ENCODE measurements around the gene AK4. TPM values are rescaled to one million over a fixed set of nuclear protein-coding genes. Genes with fewer than 3 reads are reported as not detected.
A peak's percentile ranks its signal among the peaks of the same experiment; 100 is the strongest.
"Not testable (repeated sequence)": the region's sequence is repeated elsewhere in the genome, so short reads cannot be mapped to it uniquely, and the experiment has no call there.

AK4 gene
- 1 to 10 TPM in 5 of 6 donors, under 1 TPM in 1; 0.94 to 5.8 (median 2.4) TPM for total RNA-seq
- under 1 TPM; 0.68 to 0.70 TPM for polyA plus RNA-seq

GRCh38 chr1:65148178-65148547 lies at the start of gene AK4:
Gene AK4 (plus strand): TSS chr1:65148203. CDS start chr1:65148408, 205 bp downstream.
- intact Hi-C loops (cut with DNase I); DNase-seq; H3K27ac ChIP-seq; FAIRE-seq; H3K27me3 ChIP-seq; H3K36me3 ChIP-seq; H3K9me3 ChIP-seq: not testable (repeated sequence)
- H3K4me3 ChIP-seq: peak within 1 kb of the TSS; percentile 43 to 79 (median 49)
- ATAC-seq: peak; percentile 24 to 53 (median 33)
- WGBS, 2 donors: 0% methylated on average over 7 to 21 of the region's 33 CpGs
- peaks cover 0 to 11% (median 4%) of the 10 kb centered on the region in 3 donors for H3K4me1 ChIP-seq

GRCh38 chr1:65103807-65104206 lies 44.2 kb upstream of the AK4 start:
- H3K4me1 ChIP-seq: peaks cover 0 to 3% (median 0%) of the 10 kb centered on the region in 3 donors
- no peak overlapping the region for H3K27ac ChIP-seq
- H3K27me3 ChIP-seq: no peaks in the 10 kb centered on the region
- DNase-seq (no peak), FAIRE-seq (no peak), ATAC-seq (no peak)
- no peak for TF ChIP-seq CTCF (IDR thresholded peaks at IDR 0.05)
- H3K36me3 ChIP-seq: no peaks in the 10 kb centered on the region
- H3K4me3 ChIP-seq: no peak overlapping the region
- intact Hi-C loops (cut with DNase I): no loop called here
- no peaks in the 10 kb centered on the region for H3K9me3 ChIP-seq
- WGBS, 2 donors: 86 to 91% methylated on average over 3 of the region's 3 CpGs

GRCh38 chr1:65104854-65105534 lies 43.0 kb upstream of the AK4 start:
- 91 to 95% methylated on average over 1 of the region's 1 CpG for WGBS, 2 donors
- intact Hi-C loops (cut with DNase I): no loop called here
- Histone ChIP-seq H3K9me3 (no peaks in the 10 kb centered on the region), H3K36me3 (no peaks in the 10 kb centered on the region), H3K4me3 (no peak overlapping the region), H3K4me1 (peaks cover 0 to 4% (median 0%) of the 10 kb centered on the region in 3 donors), H3K27me3 (no peaks in the 10 kb centered on the region), H3K27ac (no peak overlapping the region)
- no peak for DNase-seq
- ATAC-seq: no peak
- no peak for TF ChIP-seq CTCF (IDR thresholded peaks at IDR 0.05)
- no peak for FAIRE-seq

GRCh38 chr1:65105596-65105995 lies 42.4 kb upstream of the AK4 start:
- Histone ChIP-seq H3K27ac (no peak overlapping the region), H3K36me3 (no peaks in the 10 kb centered on the region), H3K9me3 (no peaks in the 10 kb centered on the region), H3K27me3 (no peaks in the 10 kb centered on the region), H3K4me3 (no peak overlapping the region), H3K4me1 (peaks cover 0 to 4% (median 0%) of the 10 kb centered on the region in 3 donors)
- no peak for TF ChIP-seq CTCF (IDR thresholded peaks at IDR 0.05)
- ATAC-seq (no peak), DNase-seq (no peak), FAIRE-seq (no peak)
- 88 to 94% methylated on average over 4 of the region's 4 CpGs for WGBS, 2 donors
- intact Hi-C loops (cut with DNase I): no loop called here

GRCh38 chr1:65108025-65108642 lies 39.9 kb upstream of the AK4 start:
- H3K9me3 ChIP-seq: no peaks in the 10 kb centered on the region
- H3K27me3 ChIP-seq: no peaks in the 10 kb centered on the region
- TF ChIP-seq CTCF (IDR thresholded peaks at IDR 0.05): no peak
- DNase-seq (peak in 2 of 6 donors; percentile 18 to 38), FAIRE-seq (no peak), ATAC-seq (peak; percentile 81 to 88 (median 88))
- peaks cover 0 to 4% (median 0%) of the 10 kb centered on the region in 3 donors for H3K4me1 ChIP-seq
- H3K36me3 ChIP-seq: no peaks in the 10 kb centered on the region
- 29 to 31% methylated on average over 4 of the region's 4 CpGs for WGBS, 2 donors
- intact Hi-C loops (cut with DNase I): no loop called here
- H3K27ac ChIP-seq: no peak overlapping the region
- no peak overlapping the region for H3K4me3 ChIP-seq

Measured in pancreas (tissue), 10 donors.